Liver (tissue), 3 donors: Measurements from ENCODE around the gene SOX13.

Experiments
- ATF3 ChIP-seq: IDR thresholded peaks from 2 replicates; pipeline ENCODE4 v1.6.1; 2016; ENCODE audit warnings: antibody characterized with exemption
- CTCF ChIP-seq: fragments of 150-350 bp; IDR thresholded peaks from 2 replicates; pipeline ENCODE4 v1.5.1; 2017; ENCODE audit warnings: improper control_type of control experiment, low read depth, low read length; ENCODE audit not compliant: missing input control
- EGR1 ChIP-seq, 2 donors: IDR thresholded peaks; 2 replicates each; pipeline ENCODE4 v1.6.1; 2016 to 2018; ENCODE audit warnings: antibody characterized with exemption in 2 of 2, low read depth in 2 of 2
- FOXA1 ChIP-seq: IDR thresholded peaks from 2 replicates; pipeline ENCODE4 v1.6.1; 2016; ENCODE audit warnings: antibody characterized with exemption
- HNF4G ChIP-seq: IDR thresholded peaks from 2 replicates; pipeline ENCODE4 v1.6.1; 2016; ENCODE audit warnings: antibody characterized with exemption
- JUND ChIP-seq, 2 donors: IDR thresholded peaks; 2 replicates each; pipeline ENCODE4 v1.6.1; 2016; ENCODE audit warnings: antibody characterized with exemption in 2 of 2
- NR2F2 ChIP-seq: IDR thresholded peaks from 2 replicates; pipeline ENCODE4 v1.6.1; 2016; ENCODE audit warnings: antibody characterized with exemption
- RAD21 ChIP-seq, 2 donors: IDR thresholded peaks; 2 replicates each; pipeline ENCODE4 v1.6.1; 2016; ENCODE audit warnings: antibody characterized with exemption in 2 of 2, mild to moderate bottlenecking in 2 of 2
- RXRA ChIP-seq, 2 donors: IDR thresholded peaks; 2 replicates each; pipeline ENCODE4 v1.6.1; 2017 to 2018; ENCODE audit warnings: antibody characterized with exemption in 2 of 2, mild to moderate bottlenecking in 1 of 2
- TAF1 ChIP-seq: conservative IDR thresholded peaks from 2 replicates; pipeline ENCODE4 v1.6.1; 2016; ENCODE audit warnings: antibody characterized with exemption, mild to moderate bottlenecking
- YY1 ChIP-seq: IDR thresholded peaks from 2 replicates; pipeline ENCODE4 v1.6.1; 2016; ENCODE audit warnings: antibody characterized with exemption, mild to moderate bottlenecking
- ZBTB33 ChIP-seq: IDR thresholded peaks from 2 replicates; pipeline ENCODE4 v1.6.1; 2016; ENCODE audit warnings: antibody characterized with exemption
- TF ChIP-seq, protein P1 (sequence below): IDR thresholded peaks from 2 replicates; pipeline ENCODE4 v1.6.1; 2016; ENCODE audit warnings: antibody characterized with exemption
- TF ChIP-seq, protein P2 (sequence below): IDR thresholded peaks from 2 replicates; pipeline ENCODE4 v1.6.1; 2016; ENCODE audit warnings: antibody characterized with exemption, mild to moderate bottlenecking
- donor health status: healthy.
- donor health status: healthy.

DNA sequence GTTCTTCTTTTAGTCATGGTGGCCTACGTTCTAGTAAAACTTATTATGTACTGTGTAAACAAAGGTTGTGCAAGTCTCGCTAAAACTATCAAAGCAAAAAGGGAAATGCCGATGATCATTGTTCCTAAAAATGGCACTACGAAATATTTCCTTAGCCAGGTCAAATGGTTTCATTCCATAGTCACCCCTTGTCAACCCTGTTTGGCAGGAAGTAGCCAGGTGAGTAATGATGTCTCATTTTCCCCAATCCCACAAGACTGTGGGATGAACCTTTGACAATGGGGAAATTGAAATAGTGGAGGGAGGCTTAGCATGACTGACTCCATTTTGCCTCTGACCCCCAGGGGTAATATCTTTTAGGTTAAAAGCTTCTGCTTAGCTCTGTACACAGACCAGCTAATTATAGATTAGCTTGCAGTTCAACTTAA, 98.8 kb downstream of the SOX13 start:
- TF ChIP-seq RXRA (IDR thresholded peaks at IDR 0.05) = peak; percentile 58 to 66
- TF ChIP-seq, protein P1, sequence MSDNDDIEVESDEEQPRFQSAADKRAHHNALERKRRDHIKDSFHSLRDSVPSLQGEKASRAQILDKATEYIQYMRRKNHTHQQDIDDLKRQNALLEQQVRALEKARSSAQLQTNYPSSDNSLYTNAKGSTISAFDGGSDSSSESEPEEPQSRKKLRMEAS = peak; percentile 11
- TF ChIP-seq CTCF = no peak
- no peak for TF ChIP-seq TAF1
- no peak for TF ChIP-seq JUND (IDR thresholded peaks at IDR 0.05)
- TF ChIP-seq ATF3 = no peak
- no peak for TF ChIP-seq RAD21 (IDR thresholded peaks at IDR 0.05)
- peak; percentile 45 for TF ChIP-seq YY1
- no peak for TF ChIP-seq ZBTB33
- TF ChIP-seq, protein P2, sequence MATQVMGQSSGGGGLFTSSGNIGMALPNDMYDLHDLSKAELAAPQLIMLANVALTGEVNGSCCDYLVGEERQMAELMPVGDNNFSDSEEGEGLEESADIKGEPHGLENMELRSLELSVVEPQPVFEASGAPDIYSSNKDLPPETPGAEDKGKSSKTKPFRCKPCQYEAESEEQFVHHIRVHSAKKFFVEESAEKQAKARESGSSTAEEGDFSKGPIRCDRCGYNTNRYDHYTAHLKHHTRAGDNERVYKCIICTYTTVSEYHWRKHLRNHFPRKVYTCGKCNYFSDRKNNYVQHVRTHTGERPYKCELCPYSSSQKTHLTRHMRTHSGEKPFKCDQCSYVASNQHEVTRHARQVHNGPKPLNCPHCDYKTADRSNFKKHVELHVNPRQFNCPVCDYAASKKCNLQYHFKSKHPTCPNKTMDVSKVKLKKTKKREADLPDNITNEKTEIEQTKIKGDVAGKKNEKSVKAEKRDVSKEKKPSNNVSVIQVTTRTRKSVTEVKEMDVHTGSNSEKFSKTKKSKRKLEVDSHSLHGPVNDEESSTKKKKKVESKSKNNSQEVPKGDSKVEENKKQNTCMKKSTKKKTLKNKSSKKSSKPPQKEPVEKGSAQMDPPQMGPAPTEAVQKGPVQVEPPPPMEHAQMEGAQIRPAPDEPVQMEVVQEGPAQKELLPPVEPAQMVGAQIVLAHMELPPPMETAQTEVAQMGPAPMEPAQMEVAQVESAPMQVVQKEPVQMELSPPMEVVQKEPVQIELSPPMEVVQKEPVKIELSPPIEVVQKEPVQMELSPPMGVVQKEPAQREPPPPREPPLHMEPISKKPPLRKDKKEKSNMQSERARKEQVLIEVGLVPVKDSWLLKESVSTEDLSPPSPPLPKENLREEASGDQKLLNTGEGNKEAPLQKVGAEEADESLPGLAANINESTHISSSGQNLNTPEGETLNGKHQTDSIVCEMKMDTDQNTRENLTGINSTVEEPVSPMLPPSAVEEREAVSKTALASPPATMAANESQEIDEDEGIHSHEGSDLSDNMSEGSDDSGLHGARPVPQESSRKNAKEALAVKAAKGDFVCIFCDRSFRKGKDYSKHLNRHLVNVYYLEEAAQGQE = no peak
- TF ChIP-seq EGR1 (IDR thresholded peaks at IDR 0.05; ENCODE audit: low read depth in 2 of 2) = no peak
- TF ChIP-seq NR2F2 = no peak
- TF ChIP-seq HNF4G = no peak
- no peak for TF ChIP-seq FOXA1
